Right lobe of liver (tissue), 4 donors: ENCODE data around the gene RPL29.

ENCODE experiments used
- CTCF ChIP-seq, 4 donors: fragments of 200-600 bp in 3 of 4; fragments of 450-650 bp in 1 of 4; IDR thresholded peaks; one replicate each; pipeline versions ENCODE4 v1.5.1 to v1.8.0; 2016 to 2022; ENCODE audit warnings: antibody characterized with exemption in 4 of 4, mild to moderate bottlenecking in 2 of 4
- POLR2A ChIP-seq: fragments of 450-650 bp; IDR thresholded peaks from one replicate; pipeline ENCODE4 v1.6.1; 2017; ENCODE audit warnings: antibody characterized with exemption, mild to moderate bottlenecking
- donor health status: DM: no; HTN: no; CAD: no.
- donor health status: DM: no; HTN: no; CAD: no.
- donor health status: DM: no; HTN: yes; CAD: no.

DNA sequence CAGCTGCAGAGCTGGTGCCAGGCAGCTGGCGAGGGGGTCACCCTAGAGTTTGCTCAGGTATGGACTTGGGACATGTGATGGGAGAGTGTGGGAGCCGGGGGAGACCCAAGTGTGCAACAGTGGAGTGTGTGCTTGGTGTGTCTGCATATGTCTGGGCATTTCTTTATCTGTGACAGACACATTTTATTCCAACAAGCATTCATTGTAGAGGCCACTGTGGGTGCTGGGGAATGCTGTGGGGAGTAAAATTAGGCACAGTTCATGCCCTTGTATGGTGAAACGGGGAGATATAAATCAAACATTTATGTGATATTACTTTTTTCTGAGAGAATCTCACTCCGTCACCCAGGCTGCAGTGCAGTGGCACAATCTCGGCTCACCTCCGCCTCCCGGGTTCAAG, 8.1 kb downstream of the RPL29 start:
- TF ChIP-seq CTCF (IDR thresholded peaks at IDR 0.05) (no peak), POLR2A (no peak)
